ENCODE measurements around the gene KANSL3.

The KANSL3 gene

DNA sequence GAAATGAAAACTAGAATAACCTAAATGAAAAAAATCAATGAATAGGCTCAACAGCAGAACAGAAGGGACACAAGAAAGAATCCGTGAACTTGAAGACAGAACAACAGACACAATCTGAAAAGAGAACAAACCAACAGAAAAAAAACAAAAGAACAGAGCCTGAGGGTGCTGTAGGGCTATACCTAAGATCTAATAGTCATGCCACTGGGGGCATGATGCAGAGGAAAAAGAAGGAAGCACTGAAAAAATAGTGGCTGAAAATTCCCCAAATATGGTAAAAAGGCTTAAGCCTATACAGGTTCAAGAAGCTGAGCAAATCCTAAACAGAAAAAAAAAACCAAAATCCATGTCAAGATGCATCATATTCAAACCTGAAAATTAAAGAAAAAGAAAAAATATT, 50.3 kb downstream of the KANSL3 start:
- H3K27ac ChIP-seq = no peak overlapping the region
- TF ChIP-seq ZFX (IDR thresholded peaks at IDR 0.05) = no peak
- TF ChIP-seq, protein P1, sequence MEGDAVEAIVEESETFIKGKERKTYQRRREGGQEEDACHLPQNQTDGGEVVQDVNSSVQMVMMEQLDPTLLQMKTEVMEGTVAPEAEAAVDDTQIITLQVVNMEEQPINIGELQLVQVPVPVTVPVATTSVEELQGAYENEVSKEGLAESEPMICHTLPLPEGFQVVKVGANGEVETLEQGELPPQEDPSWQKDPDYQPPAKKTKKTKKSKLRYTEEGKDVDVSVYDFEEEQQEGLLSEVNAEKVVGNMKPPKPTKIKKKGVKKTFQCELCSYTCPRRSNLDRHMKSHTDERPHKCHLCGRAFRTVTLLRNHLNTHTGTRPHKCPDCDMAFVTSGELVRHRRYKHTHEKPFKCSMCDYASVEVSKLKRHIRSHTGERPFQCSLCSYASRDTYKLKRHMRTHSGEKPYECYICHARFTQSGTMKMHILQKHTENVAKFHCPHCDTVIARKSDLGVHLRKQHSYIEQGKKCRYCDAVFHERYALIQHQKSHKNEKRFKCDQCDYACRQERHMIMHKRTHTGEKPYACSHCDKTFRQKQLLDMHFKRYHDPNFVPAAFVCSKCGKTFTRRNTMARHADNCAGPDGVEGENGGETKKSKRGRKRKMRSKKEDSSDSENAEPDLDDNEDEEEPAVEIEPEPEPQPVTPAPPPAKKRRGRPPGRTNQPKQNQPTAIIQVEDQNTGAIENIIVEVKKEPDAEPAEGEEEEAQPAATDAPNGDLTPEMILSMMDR (conservative IDR thresholded peaks at IDR 0.05) = no peak

DNA sequence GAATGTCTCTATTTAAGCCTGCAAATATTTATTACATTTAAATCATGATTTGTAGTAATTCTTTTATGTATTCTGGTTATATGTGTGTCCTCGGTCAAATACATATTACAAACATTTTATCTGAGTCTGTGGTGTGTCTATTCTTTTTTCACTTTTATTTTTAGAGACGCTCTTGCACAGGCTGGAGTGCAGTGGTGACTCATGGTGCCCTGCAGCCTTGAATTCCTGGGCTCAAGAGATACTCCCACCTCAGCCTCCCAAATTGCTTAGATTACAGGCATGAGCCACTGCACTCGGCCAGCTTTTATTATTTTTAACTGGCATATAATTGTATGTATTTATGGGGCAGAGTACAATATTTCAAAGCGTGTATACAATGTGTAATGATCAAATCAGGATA, 54.1 kb downstream of the KANSL3 start:
- TF ChIP-seq, protein P1 (conservative IDR thresholded peaks at IDR 0.05) = no peak
- no peak for TF ChIP-seq ZFX (IDR thresholded peaks at IDR 0.05)
- no peak overlapping the region for H3K27ac ChIP-seq

DNA sequence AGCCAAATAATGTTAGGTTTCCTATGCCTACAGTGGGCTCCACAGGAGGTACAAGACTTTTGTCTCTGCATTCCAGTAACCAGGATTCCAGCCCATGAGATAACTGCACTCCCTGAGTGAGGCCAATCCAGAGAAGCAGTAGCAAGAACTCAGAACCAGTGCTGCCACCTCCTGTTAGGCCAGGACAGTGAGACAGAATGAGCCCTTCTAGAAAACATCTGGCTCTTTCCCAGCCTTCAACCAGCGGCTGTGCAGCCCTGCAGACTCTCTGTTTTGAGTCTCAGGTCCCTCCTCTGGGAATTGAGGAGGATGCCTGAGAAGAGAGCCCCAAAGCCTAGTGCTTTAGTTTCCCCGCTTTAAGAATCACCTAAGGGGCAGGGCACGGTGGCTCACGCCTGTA, 57.3 kb downstream of the KANSL3 start:
- TF ChIP-seq, protein P1 (conservative IDR thresholded peaks at IDR 0.05) = peak; percentile 44
- TF ChIP-seq ZFX (IDR thresholded peaks at IDR 0.05) = no peak
- no peak overlapping the region for H3K27ac ChIP-seq

GRCh38 chr2:96579422-96579821, 58.7 kb downstream of the KANSL3 start:
- TF ChIP-seq, protein P1 (conservative IDR thresholded peaks at IDR 0.05) = no peak
- no peak for TF ChIP-seq ZFX (IDR thresholded peaks at IDR 0.05)
- H3K27ac ChIP-seq = no peak overlapping the region

DNA sequence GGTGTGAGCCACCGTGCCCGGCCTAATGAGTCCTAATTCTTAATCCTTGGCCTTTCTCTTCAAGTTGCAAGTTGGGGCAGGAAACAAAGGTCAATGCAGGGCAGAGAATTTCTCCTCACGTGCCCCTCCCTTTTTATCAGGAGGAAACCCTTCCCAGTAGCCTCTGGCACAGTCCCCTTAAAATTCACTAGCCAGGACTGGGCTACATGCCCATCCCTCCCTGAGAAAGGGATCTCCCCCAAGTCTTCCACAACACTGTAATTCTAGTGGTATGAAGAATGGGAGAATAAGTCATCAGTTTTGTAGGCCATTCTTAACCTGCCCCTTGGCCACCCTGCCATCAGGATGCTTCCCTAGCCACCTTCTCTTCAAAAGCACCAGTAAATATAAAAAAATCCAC, 59.4 kb downstream of the KANSL3 start:
- TF ChIP-seq, protein P1 (conservative IDR thresholded peaks at IDR 0.05) = no peak
- no peak for TF ChIP-seq ZFX (IDR thresholded peaks at IDR 0.05)
- no peak overlapping the region for H3K27ac ChIP-seq

DNA sequence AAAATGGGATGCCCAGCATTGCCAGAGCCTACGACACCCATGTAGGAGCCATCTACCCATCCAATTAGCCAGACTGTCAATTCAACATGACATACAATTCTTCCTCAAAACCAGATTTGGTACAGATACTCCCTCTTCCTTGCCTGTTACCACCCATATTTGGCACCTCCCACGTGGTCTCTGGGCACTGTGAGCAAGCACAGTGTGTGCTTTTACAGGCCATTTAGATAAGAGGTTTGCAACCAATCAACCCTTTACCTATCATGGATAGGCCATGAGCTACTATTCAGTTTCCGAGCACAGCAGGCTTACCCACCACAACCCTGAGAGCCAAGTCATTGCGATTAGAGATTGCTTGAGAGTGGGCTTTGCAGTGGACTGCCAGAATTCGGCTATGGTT, 60.6 kb downstream of the KANSL3 start:
- TF ChIP-seq ZFX (IDR thresholded peaks at IDR 0.05) = no peak
- TF ChIP-seq, protein P1 (conservative IDR thresholded peaks at IDR 0.05) = no peak
- H3K27ac ChIP-seq = no peak overlapping the region

DNA sequence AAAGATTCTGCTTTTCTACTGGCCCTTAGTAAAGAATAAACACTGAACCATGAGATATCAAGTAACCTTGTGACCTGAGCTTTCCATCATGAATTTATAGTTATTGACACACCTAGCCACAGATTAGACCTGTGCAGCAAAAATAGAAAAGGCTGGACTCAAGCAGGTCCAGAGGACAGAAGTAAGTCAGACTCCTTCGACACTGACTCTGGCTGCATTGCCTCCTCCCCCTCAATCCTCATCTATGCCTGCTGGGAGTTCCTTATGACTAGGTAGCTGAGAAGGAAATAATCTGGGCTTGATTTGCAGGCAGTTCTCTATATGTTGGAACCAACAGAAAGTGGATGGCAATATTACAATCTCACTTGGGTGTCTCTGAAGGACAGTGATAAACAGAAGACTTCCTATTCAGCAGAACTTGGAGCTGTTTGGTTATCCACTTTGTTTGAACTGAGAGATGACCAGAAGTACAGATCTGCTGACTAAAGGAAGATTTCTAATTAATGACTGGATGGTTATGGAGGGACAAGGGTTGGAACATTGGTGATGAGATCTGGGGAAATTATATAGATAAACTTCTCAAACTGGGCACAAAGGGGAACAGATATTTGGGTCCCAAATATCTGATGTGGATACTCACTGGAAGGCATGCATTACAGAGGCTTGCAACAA, 62.2 kb downstream of the KANSL3 start:
- TF ChIP-seq, protein P1 (conservative IDR thresholded peaks at IDR 0.05) = no peak
- no peak for TF ChIP-seq ZFX (IDR thresholded peaks at IDR 0.05)
- H3K27ac ChIP-seq = no peak overlapping the region
